Ascending aorta (tissue), 2 donors: ENCODE measurements around the gene NUP153. TPM values are rescaled to one million over a fixed set of nuclear protein-coding genes. Genes with fewer than 3 reads are reported as not detected.

Experiments used
- DNase-seq, 2 donors: peaks; one replicate each; pipeline ENCODE4 v3.0.0-alpha.2; 2019; ENCODE audit warnings: low spot score in 2 of 2
- H3K27ac ChIP-seq, 2 donors: fragments of 200-600 bp; sonication (generic); one replicate each; pipeline ENCODE4 v1.5.1; 2016 to 2017; ENCODE audit warnings: mild to moderate bottlenecking in 1 of 2
- H3K27me3 ChIP-seq: fragments of 200-600 bp; sonication (generic); one replicate; pipeline ENCODE4 v1.5.1; 2017
- H3K36me3 ChIP-seq, 2 donors: fragments of 200-600 bp; sonication (generic); one replicate each; pipeline ENCODE4 v1.5.1; 2016
- H3K4me1 ChIP-seq, 2 donors: fragments of 200-600 bp; sonication (generic); one replicate each; pipeline ENCODE4 v1.5.1; 2016 to 2017; ENCODE audit warnings: mild to moderate bottlenecking in 1 of 2
- H3K4me3 ChIP-seq, 2 donors: fragments of 200-600 bp; sonication (generic); one replicate each; pipeline ENCODE4 v1.5.1; 2016 to 2017; ENCODE audit warnings: mild to moderate bottlenecking in 1 of 2
- H3K9me3 ChIP-seq, 2 donors: fragments of 200-600 bp; sonication (generic); one replicate each; pipeline ENCODE4 v1.5.1; 2016
- intact Hi-C: fragments of 100-400 bp; cut with DNase I; formaldehyde crosslinking; loops from one replicate; pipeline ENCODE4 v1.15.1; 2023
- total RNA-seq: library from RNA; depleted of rRNA; stranded (reverse); fragments of >200 nt; gene quantifications from one replicate; pipeline ENCODE4 v1.1.0, GENCODE V29; 2016
- TF ChIP-seq, protein P1 (sequence below), 3 experiments: fragments of 200-600 bp in 2 of 3; fragments of 450-650 bp in 1 of 3; sonication (generic) in 2 of 3; IDR thresholded peaks; one replicate each; pipeline ENCODE4 v1.5.1; 2016 to 2019; ENCODE audit warnings: antibody characterized with exemption in 3 of 3, mild to moderate bottlenecking in 1 of 3, moderate library complexity in 1 of 3

Gene NUP153
- total RNA-seq, 1 donor from 2014 or later: 11.8 TPM

DNA sequence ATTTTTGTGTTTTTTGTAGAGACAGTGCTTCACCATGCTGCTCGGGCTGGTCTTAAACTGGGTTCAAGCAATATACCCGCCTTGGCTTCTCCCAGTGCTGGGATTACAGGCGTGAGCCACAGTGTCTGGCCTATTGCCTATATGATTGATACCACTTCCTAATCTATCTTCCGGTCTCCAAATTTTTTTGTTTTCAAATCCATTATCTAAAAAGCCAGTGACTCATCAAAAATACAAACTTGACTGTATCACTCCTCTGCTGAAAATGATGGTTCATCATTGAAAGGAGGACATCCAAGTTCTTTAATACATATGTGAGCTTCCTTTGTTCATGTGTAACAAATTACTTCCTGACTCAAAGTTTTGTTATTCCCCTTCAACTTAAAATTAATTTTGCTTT, 71.2 kb downstream of the NUP153 start:
- Histone ChIP-seq H3K4me3 (no peak overlapping the region), H3K36me3 (peaks cover 13 to 33% of the 10 kb centered on the region in 2 donors), H3K9me3 (no peaks in the 10 kb centered on the region), H3K27me3 (no peaks in the 10 kb centered on the region), H3K27ac (peak overlapping the region in 1 of 2 donors; percentile 12), H3K4me1 (peaks cover 4 to 17% of the 10 kb centered on the region in 2 donors)
- intact Hi-C loops: loop anchor here (5.0 kb wide), 1 partner anchor 72 kb away; the partner anchor contains the start of gene NUP153
- TF ChIP-seq, protein P1, sequence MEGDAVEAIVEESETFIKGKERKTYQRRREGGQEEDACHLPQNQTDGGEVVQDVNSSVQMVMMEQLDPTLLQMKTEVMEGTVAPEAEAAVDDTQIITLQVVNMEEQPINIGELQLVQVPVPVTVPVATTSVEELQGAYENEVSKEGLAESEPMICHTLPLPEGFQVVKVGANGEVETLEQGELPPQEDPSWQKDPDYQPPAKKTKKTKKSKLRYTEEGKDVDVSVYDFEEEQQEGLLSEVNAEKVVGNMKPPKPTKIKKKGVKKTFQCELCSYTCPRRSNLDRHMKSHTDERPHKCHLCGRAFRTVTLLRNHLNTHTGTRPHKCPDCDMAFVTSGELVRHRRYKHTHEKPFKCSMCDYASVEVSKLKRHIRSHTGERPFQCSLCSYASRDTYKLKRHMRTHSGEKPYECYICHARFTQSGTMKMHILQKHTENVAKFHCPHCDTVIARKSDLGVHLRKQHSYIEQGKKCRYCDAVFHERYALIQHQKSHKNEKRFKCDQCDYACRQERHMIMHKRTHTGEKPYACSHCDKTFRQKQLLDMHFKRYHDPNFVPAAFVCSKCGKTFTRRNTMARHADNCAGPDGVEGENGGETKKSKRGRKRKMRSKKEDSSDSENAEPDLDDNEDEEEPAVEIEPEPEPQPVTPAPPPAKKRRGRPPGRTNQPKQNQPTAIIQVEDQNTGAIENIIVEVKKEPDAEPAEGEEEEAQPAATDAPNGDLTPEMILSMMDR (IDR thresholded peaks at IDR 0.05): no peak
- no peak for DNase-seq

GRCh38 chr6:17633465-17634188, 73.1 kb downstream of the NUP153 start:
- intact Hi-C loops: no loop called here
- H3K36me3 ChIP-seq: peaks cover 22 to 41% of the 10 kb centered on the region in 2 donors

GRCh38 chr6:17632934-17633333, 73.8 kb downstream of the NUP153 start:
- Histone ChIP-seq H3K27me3 (no peaks in the 10 kb centered on the region), H3K36me3 (peaks cover 23 to 48% of the 10 kb centered on the region in 2 donors), H3K27ac (no peak overlapping the region), H3K9me3 (no peaks in the 10 kb centered on the region), H3K4me3 (no peak overlapping the region), H3K4me1 (peaks cover 4 to 8% of the 10 kb centered on the region in 2 donors)
- DNase-seq: no peak
- intact Hi-C loops: no loop called here
- TF ChIP-seq, protein P1 (IDR thresholded peaks at IDR 0.05): no peak

More at GRCh38 chr6:17633465-17634188, 73.1 kb downstream of the NUP153 start:
- TF ChIP-seq, protein P1 (IDR thresholded peaks at IDR 0.05): no peak
- no peaks in the 10 kb centered on the region for H3K9me3 ChIP-seq
- H3K4me1 ChIP-seq: peaks cover 4 to 9% of the 10 kb centered on the region in 2 donors
- H3K4me3 ChIP-seq: no peak overlapping the region
- no peaks in the 10 kb centered on the region for H3K27me3 ChIP-seq
- DNase-seq: no peak
- no peak overlapping the region for H3K27ac ChIP-seq

DNA sequence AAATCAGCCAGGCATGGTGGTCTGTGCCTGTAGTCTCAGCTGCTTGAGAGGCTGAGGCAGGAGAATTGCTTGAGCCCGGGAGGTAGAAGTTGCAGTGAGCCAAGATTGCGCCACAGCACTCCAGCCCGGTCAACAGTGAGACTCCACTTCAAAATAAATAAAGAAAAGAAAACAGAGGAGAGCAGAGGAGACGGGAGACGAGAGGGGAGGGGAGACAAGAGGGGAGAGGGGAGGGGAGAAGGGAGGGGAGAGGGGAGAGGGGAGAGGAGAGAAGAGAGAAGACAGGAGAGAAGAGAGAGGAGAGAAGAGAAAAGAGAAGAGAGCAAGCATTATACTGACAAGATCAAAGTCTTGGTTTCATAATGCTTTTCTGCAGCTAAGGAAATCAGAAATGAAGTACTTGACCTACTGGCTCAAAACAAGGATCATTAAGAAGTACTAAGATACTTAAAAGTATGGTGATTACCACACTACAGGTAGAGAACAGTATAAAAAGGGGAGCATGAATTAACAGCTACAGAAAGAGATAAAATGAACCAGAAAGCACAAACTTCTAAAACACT, 76.1 kb downstream of the NUP153 start:
- DNase-seq: no peak
- Histone ChIP-seq H3K27me3 (no peaks in the 10 kb centered on the region), H3K4me1 (peaks cover 0 to 4% of the 10 kb centered on the region in 2 donors), H3K4me3 (no peak overlapping the region), H3K27ac (peak overlapping the region in 1 of 2 donors; percentile 8), H3K36me3 (peaks cover 33 to 48% of the 10 kb centered on the region in 2 donors), H3K9me3 (no peaks in the 10 kb centered on the region)
- intact Hi-C loops: no loop called here
- TF ChIP-seq, protein P1 (IDR thresholded peaks at IDR 0.05): no peak

- Histone ChIP-seq H3K27ac (peak overlapping the region in 1 of 2 donors; percentile 8), H3K36me3 (peaks cover 34 to 54% of the 10 kb centered on the region in 2 donors)
- intact Hi-C loops: no loop called here
Observed at GRCh38 chr6:17629824-17630510, 76.8 kb downstream of the NUP153 start.

More at GRCh38 chr6:17629824-17630510, 76.8 kb downstream of the NUP153 start:
- no peak overlapping the region for H3K4me3 ChIP-seq
- no peaks in the 10 kb centered on the region for H3K9me3 ChIP-seq
- TF ChIP-seq, protein P1 (IDR thresholded peaks at IDR 0.05): no peak
- no peak for DNase-seq
- H3K27me3 ChIP-seq: no peaks in the 10 kb centered on the region
- peaks cover 0 to 4% of the 10 kb centered on the region in 2 donors for H3K4me1 ChIP-seq
